Inflammatory macrophage (primary cell): ENCODE measurements around the gene C10orf53.
"Not testable (repeated sequence)": the region's sequence is repeated elsewhere in the genome, so short reads cannot be mapped to it uniquely, and the experiment has no call there.

Experiments used
- DNase-seq, 2 donors: peaks; one replicate each; pipeline ENCODE4 v3.0.0-alpha.2; 2020 to 2022

The C10orf53 gene

DNA sequence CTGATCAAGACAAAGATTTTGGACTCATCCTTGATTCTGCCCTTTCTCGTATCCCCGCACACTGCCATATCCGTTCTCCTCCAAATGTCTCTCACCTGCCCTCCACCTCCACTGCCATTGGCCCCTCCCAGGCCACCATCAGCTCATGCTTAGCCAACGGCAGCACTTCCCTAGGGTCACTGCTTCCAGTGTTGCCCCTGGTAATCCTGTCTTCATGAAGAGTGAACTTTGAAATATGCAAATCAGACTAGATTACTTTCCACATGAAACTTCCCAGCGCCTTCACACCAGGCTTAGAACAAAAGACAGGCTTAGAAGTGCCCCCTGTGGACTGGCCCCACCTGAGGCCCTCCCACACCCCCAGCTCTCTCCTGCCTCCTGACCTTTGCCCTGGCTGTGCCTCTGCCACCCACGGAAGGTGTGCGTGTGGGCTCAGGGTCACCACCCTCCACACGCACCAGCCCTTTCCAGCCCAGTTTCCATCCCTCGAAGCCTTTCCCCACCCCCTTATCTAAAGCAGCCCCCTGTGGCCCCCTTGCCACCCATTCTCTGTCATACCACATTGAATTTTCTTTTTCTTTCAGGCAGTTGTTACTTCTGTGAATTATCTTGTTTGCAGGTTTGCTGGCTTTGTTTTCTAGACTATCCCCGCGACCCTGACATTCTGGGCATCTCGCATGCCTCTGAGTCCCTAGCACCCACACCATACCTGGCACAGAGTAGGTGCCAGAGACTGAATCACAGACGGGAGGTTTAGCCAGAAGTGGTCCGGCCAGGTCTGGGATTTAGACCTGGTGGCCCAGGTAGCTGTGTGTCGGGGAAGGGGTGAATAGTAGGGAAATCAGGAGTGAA lies 26.8 kb upstream of the C10orf53 start:
- DNase-seq, result no peak

DNA sequence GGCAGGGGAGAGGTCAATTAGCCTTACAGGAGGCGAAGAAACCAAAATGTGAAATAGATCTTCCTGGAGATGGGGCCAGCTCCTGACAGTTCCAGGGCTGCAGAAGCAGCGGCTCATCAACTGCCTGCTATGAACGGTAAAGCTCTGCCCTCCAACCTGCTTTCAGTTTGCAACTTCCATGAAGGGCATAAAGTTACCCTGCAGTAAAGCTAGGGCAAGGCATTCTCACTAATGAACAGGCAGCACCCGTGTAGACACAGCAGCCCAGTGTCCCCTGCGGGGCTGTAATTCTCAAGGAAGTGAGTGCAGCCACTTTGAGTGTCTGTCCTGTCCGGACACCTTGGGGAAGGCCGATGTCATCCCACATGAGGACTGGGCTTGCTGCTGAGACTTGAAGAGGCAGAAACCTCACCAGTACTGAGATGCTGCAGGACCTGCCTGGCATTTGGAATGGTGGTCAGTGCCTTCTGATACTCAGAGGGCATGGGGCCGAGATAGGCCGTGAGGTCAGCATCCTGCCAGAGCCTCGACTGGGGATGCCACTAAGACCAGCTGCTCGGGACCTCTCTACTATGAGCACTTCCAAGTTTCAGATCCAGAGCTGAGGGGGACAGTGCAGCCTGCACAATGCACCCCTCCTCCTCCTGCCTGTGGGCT lies 26.1 kb upstream of the C10orf53 start:
- no peak for DNase-seq

DNA sequence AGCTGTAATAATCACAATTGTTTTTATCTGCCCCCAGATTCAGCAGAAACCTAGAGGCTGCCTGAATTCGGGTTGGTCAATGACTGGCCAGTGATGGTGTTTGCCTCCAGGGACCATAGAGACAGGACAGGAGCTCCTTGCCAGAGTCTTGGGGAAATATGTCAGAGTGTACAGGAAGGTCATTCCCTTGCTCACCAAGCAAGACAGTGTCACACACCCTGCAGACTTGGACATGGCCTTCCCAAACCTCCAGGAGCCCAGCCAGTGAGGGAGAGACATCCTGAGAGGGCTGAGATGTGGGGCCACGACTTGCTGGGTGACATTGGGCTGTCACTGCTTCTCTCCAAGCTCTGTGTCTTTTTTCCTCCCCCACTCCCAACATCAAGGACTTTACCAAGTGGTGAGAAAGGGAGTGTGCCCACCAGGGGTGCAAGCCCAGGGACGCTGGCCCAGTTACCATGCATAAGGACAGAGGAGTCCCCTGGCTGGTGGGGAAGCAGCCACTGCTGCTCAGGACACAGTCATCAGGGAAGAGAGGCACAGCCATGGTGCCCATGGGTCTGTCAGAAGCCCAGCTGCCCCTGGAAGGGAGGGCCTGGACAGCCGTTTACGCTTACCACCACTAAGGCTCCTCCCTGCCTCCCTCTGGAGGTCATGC lies 25.3 kb upstream of the C10orf53 start:
- DNase-seq, result no peak

DNA sequence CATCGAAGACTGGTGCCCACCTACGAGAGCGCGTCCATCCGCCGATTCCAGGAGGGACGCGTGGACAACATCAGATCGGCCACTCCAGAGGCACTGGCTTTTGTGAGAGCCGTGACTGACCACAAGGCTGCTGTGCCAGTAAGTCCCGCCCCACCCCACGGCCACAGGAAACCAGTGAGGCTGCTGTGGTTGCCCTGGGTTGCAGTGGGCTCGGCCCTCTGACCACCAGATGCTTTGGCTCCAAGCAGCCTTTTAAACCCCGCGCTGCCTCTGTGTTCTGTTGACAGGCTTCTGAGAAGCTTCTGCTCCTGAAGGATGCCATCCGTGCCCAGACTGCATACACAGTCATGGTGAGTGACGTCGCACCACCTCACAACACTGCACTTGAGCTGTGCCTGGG lies 24.4 kb upstream of the C10orf53 start:
- no peak for DNase-seq

DNA sequence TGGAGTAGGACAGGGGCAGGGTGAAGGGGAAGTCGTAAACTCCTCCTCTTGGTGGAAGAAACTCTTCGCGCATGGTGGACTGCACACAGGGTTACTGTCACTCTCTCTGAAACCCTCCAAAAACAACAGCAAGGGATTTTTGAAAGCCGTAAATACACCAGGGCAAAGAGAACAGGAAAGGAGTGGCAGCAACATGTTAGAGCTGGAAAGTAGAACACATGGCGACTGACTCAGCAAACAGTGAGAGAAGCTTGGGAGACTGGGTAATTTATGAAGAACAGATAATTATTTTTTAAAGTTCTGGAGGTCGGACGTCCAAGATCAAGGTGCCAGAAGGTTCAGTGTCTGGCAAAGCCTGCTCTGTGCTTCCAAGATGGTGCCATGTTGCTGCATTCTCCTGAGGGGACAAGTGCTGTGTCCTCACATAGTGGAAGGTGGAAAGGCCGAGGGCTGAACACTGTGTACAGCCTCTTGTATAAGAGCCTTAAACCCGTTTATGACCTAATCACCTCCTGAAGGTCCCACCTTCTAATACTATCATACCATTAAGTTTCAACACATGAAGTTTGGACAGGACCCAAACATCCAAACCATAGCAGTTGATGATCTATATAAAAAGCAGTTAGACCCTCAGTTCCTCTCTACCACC lies 22.5 kb upstream of the C10orf53 start:
- no peak for DNase-seq

GRCh38 chr10:49657606-49658005 lies 21.8 kb upstream of the C10orf53 start:
- DNase-seq, result no peak

DNA sequence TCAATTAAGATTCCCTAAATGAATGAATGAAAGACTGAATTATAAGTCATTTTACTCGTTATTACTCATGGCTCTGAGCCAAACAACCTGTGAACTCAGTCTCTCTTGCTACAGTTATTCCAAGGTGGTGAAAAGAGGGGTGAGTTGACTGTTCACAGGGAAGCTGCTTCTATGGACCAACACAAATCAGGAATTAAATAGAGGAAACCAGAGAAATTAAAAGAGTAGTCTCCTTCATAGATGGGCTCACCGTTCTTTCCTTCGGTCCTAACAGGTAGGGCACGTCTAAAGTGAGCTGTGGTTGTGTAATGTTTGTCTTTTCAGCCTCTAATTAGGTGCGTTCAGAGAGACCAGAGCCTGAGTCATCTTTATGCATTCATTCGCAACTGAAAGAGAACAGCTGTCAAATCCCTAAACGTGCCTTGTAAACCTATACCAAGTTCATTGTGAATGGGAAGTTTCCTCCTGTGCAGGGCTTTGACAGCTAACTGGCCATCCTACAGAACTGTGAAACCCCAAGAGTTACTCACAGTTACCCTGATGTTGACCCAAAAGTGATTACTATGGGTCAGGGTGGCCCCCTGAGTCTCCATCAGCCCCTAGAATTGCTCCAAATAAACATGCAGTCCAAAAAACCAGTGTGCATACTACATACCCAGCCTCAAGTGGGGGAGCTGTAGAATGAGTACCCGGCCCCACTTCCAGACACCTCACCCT lies 18.2 kb upstream of the C10orf53 start:
- DNase-seq, result no peak

DNA sequence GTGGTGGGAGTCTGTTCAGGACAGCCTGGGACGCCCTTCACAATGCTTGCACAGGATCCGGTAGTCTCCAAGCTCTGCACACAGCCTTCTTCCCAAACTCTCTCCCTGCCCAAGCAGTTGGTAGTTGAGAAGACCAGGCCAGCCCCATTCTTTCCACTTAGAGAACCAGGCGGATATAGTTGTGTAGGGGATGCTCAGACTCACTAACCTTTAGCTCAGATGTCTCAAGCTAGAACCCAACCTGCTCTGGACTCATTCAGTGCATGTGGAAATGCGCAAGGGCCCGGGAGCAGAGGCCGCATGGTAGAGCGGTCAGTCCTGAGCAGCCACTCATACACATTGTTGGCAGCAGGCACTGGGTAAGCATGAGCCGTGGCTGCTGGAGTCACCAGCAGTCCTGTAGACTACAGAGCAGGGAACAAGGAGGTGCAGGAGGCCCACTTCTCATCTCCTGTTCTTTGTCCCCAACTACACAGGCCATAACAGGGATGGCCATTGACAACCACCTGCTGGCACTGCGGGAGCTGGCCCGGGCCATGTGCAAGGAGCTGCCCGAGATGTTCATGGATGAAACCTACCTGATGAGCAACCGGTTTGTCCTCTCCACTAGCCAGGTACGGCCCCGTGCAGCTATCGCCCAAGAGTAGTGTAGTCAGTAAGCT lies 17.2 kb upstream of the C10orf53 start:
- no peak for DNase-seq

DNA sequence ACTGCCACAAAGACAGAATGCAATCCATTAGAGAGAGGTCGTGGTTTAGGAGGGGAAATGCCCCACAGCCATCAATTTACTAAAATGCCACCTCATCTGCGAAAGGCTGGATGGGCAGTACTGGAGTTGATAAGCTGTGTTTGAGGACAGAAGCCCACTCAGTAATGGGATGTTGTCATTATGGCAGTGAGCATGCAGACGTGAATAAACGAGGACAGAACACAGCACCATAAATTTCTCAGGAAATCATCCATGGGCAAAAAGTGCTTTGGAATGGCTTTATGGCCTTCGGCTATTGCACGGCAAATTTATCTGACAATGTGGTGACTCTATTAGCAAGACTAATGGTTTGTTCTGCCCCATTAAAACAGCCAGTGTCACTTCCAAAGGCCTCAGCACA lies 15.9 kb upstream of the C10orf53 start:
- DNase-seq, result no peak

DNA sequence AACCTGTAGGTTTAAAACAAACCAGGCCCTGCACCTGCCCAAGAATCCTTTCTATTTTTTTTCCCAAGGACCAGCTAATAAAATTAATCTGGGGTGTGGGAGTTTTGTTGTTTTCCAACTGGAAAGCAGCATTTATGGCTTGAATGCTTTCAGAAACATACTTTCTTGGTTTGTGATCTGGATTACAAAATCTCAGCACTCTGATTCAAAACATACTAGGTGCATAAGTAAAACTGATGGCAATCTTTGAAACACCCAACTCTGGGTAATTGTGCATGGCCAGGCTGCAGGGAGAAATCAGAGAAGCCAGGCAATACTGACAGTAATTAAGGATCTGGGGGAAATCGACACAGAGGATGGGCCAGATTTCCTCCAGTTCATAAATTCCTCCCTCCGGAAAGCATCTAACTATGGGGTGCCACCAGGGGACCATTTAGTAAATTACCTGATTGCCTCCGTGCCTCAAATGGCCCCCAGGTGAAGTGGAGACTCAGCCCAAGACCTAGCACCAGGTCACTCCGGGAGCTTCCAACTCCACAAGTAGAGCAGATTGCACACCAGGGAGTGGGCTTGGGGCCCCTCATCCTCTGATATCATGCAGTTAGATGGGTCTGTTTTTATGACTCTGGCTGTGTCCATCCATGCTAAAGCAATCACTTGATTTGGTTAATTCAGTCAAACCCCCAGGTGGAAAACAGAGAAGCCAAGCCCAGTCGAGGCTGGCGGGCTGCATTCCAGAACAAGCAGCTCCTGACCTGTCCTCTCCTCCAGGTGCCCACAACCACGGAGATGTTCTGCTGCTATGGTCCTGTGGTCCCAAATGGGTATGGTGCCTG lies 15.2 kb upstream of the C10orf53 start:
- no peak for DNase-seq

GRCh38 chr10:49664842-49665355 lies 14.6 kb upstream of the C10orf53 start:
- DNase-seq, result no peak

DNA sequence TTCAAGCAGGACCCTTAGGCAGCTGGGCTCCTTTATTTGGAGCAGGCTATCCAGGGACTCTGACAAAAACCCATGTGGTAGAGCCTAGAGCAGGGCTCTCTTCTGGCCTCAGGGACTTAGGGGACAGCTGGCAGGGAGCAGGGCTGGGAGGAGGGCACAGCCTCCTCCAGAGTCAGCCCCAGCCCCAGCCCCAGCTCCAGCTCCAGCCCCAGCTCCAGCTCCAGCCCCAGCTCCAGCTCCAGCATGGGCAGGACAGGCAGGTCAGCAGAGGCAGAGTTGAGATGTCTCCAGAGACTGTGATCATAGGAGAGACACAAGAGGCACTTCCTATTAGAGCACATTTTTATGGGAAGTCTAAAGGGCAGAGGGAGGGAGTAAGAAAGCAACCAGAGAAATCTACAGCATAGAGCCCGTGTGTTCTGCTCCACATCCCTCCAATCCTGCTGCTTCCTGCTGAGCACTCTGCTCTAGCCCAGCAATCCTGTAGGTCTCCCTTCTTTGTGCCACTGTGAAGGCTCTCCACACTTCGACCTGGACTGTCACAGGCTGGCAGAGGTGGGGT lies 13.3 kb upstream of the C10orf53 start:
- DNase-seq, result no peak

DNA sequence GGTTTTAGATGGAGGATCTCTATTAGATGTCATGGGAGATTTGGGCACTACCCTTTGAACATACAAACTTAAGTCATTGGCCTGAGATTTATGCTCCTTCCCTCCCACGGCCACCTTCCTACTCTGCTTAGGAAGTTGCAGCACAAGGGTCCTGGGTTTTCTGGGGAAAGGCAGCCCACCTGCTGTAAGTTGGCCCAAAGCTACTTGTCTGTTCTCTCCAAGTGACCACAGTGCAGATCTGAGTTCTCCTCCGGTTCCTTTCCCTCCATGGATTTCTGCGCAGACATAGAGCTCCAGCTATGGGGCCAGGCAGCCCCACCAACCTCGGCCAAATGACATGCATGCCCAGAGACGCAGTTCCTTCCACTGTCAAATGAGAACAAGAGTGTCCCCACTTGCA lies 12.8 kb upstream of the C10orf53 start:
- DNase-seq, result no peak

GRCh38 chr10:49667991-49668390 lies 11.5 kb upstream of the C10orf53 start:
- DNase-seq, result no peak

- no peak for DNase-seq
These were observed 10.8 kb upstream of the C10orf53 start for GRCh38 chr10:49668684-49669083.

DNA sequence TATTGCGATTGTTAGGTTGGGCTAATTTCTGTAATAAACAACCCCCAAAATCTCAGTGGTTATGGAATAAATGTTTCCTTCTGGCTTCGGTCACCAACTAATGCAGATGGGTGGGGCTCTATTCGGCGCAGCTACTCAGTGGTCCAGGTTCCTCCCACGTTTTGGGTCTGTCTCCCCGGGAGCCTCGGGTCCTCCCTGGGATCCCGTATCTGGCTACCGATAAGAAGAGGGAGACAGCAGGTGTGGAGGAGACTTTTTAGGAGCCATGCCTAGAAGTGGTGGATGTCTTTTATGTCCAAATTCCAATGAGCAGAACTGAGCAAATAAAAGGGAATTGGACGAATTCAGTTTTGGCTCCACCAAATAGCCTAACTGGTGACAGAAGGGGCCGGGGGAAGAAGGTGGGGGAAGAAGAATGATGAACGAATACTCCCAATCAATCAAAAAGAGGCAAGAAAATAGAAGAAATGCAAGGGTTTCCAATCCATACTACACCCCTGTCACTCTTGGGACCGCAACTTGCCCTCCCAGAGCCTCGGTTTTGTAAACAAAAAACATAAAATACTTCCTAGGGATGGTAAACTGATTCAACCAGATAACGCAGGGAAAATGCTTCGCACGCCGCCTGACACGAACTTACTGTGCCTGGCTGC lies 498 bp upstream of the C10orf53 start:
- no peak for DNase-seq

DNA sequence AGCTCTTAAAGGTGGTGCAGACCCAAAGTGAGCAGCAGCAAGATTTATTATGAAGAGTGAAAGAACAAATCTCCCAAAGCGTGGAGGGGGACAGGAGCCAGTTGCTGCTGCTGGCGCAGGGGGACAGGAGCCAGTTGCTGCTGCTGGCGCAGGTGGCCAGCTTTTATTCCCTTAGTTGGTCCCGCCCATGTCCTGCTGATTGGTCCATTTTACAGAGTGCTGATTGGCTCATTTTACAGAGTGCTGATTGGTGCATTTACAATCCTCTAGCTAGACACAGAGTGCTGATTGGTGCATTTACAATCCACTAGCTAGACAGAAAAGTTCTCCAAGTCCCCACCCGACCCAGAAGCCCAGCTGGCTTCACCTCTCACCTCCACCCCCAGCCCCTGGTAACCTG lies 3.0 kb downstream of the C10orf53 start:
- DNase-seq, result not testable (repeated sequence)

DNA sequence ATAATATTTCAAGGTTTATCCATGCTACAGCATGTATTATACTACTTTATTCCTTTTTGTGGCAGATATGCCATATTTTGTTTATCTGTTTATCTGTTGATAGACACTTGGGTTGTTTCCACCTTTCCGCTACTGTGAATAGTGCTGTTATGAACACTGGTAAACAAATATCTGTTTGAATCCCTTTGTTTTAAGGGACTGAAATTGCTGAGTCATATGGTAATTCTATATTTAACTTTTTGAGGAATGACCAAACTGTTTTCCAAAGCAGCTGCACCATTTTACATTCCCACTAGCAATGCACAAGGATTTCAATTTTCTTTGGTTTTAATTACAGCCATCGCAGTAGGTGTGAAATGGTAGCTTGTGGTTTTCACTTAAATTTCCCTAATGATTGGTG lies 3.4 kb downstream of the C10orf53 start:
- DNase-seq, result no peak

- DNase-seq, result no peak
These were observed 7.2 kb downstream of the C10orf53 start for GRCh38 chr10:49686651-49687050.
